Lung (tissue), 12 donors: ENCODE measurements around the gene TSSK6. TPM values are rescaled to one million over a fixed set of nuclear protein-coding genes. Genes with fewer than 3 reads are reported as not detected.
A peak's percentile ranks its signal among the peaks of the same experiment; 100 is the strongest.

Source experiments
- ATAC-seq: fragments of 200-7000 bp; cut with Tn5 transposase; one replicate; pipeline ENCODE4 v1.9.1; 2020; ENCODE audit warnings: moderate number of reproducible peaks; ENCODE audit not compliant: insufficient read depth, low FRiP score
- DNase-seq, 3 donors: peaks; one replicate each; pipeline ENCODE4 v3.0.0-alpha.2; 2013 to 2017
- H3K27ac ChIP-seq, 2 donors: one replicate each; pipeline ENCODE4 v1.5.1; 2013; ENCODE audit warnings: mild to moderate bottlenecking in 2 of 2, moderate library complexity in 2 of 2, control low read depth in 1 of 2, inconsistent platforms in 1 of 2, low read depth in 1 of 2, low read length in 1 of 2
- H3K27me3 ChIP-seq, 3 donors: one replicate each; pipeline ENCODE4 v1.5.1; 2013; ENCODE audit warnings: low read length in 2 of 3; ENCODE audit not compliant: control insufficient read depth in 3 of 3, insufficient read depth in 3 of 3
- H3K36me3 ChIP-seq, 4 donors: one replicate each; pipeline ENCODE4 v1.5.1; 2013; ENCODE audit warnings: low read length in 4 of 4, mild to moderate bottlenecking in 1 of 4, moderate library complexity in 1 of 4; ENCODE audit not compliant: control insufficient read depth in 4 of 4, insufficient read depth in 4 of 4
- H3K4me1 ChIP-seq, 5 donors: one replicate each; pipeline ENCODE4 v1.5.1; 2013; ENCODE audit warnings: low read length in 5 of 5, mild to moderate bottlenecking in 2 of 5, moderate library complexity in 1 of 5; ENCODE audit not compliant: control insufficient read depth in 5 of 5, insufficient read depth in 5 of 5
- H3K4me3 ChIP-seq: one replicate; pipeline ENCODE4 v1.5.1; 2013; ENCODE audit warnings: mild to moderate bottlenecking, control low read depth, moderate library complexity
- H3K9ac ChIP-seq, 2 donors: one replicate each; pipeline ENCODE4 v1.5.1; 2013; ENCODE audit warnings: low read length in 2 of 2, control low read depth in 1 of 2; ENCODE audit not compliant: insufficient read depth in 1 of 2
- H3K9me3 ChIP-seq, 4 donors: one replicate each; pipeline ENCODE4 v1.5.1; 2013; ENCODE audit warnings: low read length in 3 of 4, mild to moderate bottlenecking in 1 of 4, moderate library complexity in 1 of 4; ENCODE audit not compliant: control insufficient read depth in 4 of 4, insufficient read depth in 3 of 4
- WGBS, 2 donors: extraction: QIAGEN DNeasy Blood & Tissue Kit; methylation state at CpG; one replicate each; pipeline ENCODE4 v1.1.7; 2013; 5-methylcytosine and 5-hydroxymethylcytosine counted together
- polyA plus RNA-seq, 2 donors: library from polyadenylated mRNA; stranded (reverse); fragments of 200-250 nt; gene quantifications; one replicate each; pipeline ENCODE4 v1.2.1, GENCODE V29; 2013
- total RNA-seq, 2 donors: library from RNA; depleted of rRNA in 1 of 2; stranded (reverse); fragments of >200 nt in 1 of 2; gene quantifications; one replicate each; pipeline ENCODE4 v1.2.1, GENCODE V29; 2014 to 2021
- TF ChIP-seq, protein P1 (sequence below): IDR thresholded peaks from 2 replicates; pipeline ENCODE4 v1.5.1; 2012; ENCODE audit warnings: mild to moderate bottlenecking; ENCODE audit errors: control extremely low read depth, extremely low read depth
- donor health status: control.
- donor health status: control.
- donor health status: Bipolar disorder and iron deficiency.
- donor health status: healthy.
- donor health status: DM: yes; HTN: yes; CAD: no.

TSSK6 gene
- total and polyA plus RNA-seq, 4 donors, result 0.89 to 3.1 (median 2.0) TPM

DNA sequence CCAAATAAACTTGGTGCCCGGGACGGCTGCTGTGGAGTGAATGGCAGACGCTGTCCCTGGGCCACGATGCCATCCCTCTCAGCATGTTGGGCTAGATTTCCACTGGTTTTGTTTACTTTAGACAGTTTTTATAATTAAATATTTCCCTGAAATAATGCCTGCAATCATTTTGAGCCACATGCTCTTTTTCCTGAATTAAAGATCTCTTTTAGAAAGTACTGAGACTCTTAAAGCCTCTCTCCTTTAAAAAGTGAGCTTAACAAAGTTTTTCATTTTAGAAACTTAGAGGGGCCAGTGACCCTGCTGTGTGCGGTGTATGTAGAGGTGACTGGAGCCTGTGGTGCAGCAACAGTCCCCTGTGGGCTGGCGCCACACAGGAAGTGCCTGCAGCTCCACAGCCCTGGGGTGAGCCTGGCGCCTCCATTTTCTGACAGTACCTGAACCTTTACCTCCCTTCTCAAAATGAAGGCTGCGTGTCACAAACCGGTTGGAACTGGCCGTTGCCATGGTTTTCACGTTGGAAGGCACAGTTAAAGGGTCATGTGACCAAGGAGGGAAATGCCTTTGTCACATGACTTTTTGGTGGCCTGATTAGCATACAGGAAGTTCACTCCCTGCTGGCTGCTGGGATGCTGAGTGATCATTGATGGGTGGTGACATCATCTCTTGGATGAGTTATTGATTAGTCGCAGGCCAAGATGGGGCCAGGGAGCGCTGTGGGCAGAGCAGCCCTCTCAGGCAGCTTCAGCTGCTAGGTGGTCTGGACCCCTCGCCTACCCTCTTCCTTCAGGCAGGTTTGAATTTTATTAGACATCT, 26.3 kb downstream of the TSSK6 start:
- TF ChIP-seq, protein P1, sequence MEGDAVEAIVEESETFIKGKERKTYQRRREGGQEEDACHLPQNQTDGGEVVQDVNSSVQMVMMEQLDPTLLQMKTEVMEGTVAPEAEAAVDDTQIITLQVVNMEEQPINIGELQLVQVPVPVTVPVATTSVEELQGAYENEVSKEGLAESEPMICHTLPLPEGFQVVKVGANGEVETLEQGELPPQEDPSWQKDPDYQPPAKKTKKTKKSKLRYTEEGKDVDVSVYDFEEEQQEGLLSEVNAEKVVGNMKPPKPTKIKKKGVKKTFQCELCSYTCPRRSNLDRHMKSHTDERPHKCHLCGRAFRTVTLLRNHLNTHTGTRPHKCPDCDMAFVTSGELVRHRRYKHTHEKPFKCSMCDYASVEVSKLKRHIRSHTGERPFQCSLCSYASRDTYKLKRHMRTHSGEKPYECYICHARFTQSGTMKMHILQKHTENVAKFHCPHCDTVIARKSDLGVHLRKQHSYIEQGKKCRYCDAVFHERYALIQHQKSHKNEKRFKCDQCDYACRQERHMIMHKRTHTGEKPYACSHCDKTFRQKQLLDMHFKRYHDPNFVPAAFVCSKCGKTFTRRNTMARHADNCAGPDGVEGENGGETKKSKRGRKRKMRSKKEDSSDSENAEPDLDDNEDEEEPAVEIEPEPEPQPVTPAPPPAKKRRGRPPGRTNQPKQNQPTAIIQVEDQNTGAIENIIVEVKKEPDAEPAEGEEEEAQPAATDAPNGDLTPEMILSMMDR, result no peak
- 25 to 31% methylated on average over 14 of the region's 14 CpGs for WGBS, 2 donors
- peaks cover 15 to 47% (median 30%) of the 10 kb centered on the region in 5 donors for H3K4me1 ChIP-seq
- H3K9ac ChIP-seq, result peak overlapping the region in 1 of 2 donors; percentile 75
- ATAC-seq, result peak; percentile 39
- H3K9me3 ChIP-seq, result no peaks in the 10 kb centered on the region
- H3K27ac ChIP-seq, result peak overlapping the region; percentile 24 to 80
- no peak overlapping the region for H3K4me3 ChIP-seq
- peaks cover 3 to 13% (median 9%) of the 10 kb centered on the region in 4 donors for H3K36me3 ChIP-seq
- H3K27me3 ChIP-seq, result no peaks in the 10 kb centered on the region
- DNase-seq, result peak; percentile 89 to 95 (median 94)

DNA sequence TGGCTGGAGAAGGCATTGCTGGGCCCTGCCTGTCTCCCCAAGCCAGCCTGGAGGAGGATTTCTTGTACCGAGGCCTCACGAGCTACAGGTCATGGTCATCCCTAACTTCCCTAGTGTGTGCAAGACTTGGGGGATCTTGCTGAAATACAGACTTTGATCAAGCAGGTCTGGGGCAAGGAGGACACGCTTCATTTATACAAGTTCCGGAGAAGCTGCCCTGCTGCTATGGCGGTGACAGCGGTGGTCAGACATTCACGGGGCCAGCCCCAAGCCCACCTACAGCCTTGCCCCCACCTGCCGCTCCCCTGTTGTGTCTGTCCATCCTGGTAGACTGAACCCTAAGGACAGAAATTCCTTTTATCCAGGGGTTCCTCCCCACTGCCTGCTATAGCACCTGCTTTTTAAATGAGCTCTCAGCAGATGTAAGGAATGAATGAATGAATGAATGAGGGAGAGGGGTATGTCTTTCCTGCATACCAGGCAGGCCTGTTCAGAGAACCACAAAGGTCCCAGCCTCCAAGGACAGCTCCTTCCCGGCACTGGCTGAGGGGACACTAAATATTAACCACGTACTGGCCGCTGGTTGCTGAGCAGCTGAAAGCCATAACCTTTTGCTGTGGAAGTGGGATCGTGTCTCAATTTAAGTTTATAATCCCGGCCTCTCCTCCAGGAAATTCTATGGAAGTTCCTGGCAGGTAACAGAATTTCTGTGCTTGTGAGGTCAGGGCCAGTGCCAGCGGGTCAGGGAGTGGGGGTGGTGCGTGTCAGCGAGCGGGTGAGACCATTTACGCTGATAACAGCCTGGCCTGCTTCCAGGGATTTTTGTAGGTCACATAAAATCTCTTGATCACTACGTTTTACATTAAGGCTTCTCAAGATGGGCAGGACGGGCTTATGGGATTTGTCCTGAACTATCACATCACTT, 27.1 kb downstream of the TSSK6 start:
- H3K9ac ChIP-seq, result peak overlapping the region in 1 of 2 donors; percentile 75
- WGBS, 2 donors, result 51 to 60% methylated on average over 20 of the region's 20 CpGs
- peak; percentile 38 to 51 (median 44) for DNase-seq

DNA sequence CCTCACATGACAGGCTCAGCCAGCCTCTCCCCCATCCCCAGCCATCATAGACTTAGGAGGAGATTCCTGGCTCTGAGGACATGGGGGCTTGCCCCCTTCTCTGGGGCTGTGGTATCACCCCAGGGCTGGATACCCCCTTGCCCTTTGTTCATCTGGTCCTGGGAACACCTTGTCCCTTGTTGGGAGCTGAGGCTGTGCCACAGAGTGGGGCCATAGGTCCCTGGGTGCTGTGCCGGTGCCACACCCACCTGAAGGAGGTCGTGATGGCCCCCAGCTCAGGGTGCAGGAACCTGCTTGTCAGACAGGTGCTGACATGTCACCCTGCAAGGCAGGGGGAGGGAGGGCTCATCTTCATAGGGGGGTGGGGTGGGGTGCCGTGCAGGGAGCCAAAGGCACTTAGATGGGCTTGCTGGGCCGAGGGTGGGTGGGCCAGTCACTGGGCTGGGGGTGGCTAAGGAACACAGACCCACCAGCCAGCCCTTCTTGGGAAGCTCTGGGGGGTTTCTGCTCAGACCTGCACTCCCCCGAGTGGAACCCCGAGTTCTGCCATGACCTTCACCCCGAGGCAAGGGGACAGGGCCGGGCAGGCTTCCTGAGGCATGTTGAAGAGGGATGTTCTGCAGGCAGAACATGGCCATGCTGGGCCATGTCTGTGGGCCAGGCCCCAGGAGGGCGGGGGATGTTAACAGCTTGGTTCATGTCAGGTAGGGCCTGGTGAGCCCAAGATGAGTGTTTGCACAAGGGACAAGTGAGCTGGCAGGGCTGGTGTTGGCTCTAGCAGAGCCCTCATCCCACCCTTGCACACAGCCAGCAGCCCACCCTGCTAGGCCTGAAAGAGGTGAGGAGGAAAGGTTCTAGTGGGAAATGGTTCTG, 28.0 kb downstream of the TSSK6 start:
- peak overlapping the region in 1 of 2 donors; percentile 17 for H3K27ac ChIP-seq
- H3K9ac ChIP-seq, result no peak overlapping the region
- DNase-seq (peak in 2 of 3 donors; percentile 28 to 30), ATAC-seq (no peak)
- 73 to 81% methylated on average over 9 of the region's 9 CpGs for WGBS, 2 donors
- H3K36me3 ChIP-seq, result peaks cover 0 to 10% (median 2%) of the 10 kb centered on the region in 4 donors
- no peak overlapping the region for H3K4me3 ChIP-seq
- H3K27me3 ChIP-seq, result no peaks in the 10 kb centered on the region
- H3K9me3 ChIP-seq, result no peaks in the 10 kb centered on the region
- TF ChIP-seq, protein P1, result no peak
- H3K4me1 ChIP-seq, result peaks cover 16 to 58% (median 30%) of the 10 kb centered on the region in 5 donors

More for the DNA sequence above, 27.1 kb downstream of the TSSK6 start:
- no peak for ATAC-seq
- no peaks in the 10 kb centered on the region for H3K9me3 ChIP-seq
- H3K27ac ChIP-seq, result peak overlapping the region in 1 of 2 donors; percentile 65
- TF ChIP-seq, protein P1, result no peak
- no peak overlapping the region for H3K4me3 ChIP-seq
- H3K36me3 ChIP-seq, result peaks cover 2 to 10% (median 5%) of the 10 kb centered on the region in 4 donors
- no peaks in the 10 kb centered on the region for H3K27me3 ChIP-seq
- peaks cover 15 to 49% (median 30%) of the 10 kb centered on the region in 5 donors for H3K4me1 ChIP-seq
